GM19324 (cell line): ENCODE measurements around the gene TTC7B.

Experiments used
- ATAC-seq: cut with Tn5 transposase; IDR thresholded peaks from one replicate; pipeline ENCODE4 v1.9.1; 2021; ENCODE audit warnings: mild to moderate bottlenecking, moderate library complexity; ENCODE audit not compliant: unreplicated experiment, low FRiP score

TTC7B gene

GRCh38 chr14:90489306-90489705 lies 326.9 kb downstream of the TTC7B start:
- no peak for ATAC-seq

- no peak for ATAC-seq
These were observed 328.0 kb downstream of the TTC7B start for GRCh38 chr14:90488256-90488655.

- ATAC-seq: no peak
These were observed 328.8 kb downstream of the TTC7B start for GRCh38 chr14:90487462-90487861.

GRCh38 chr14:90487031-90487430 lies 329.2 kb downstream of the TTC7B start:
- ATAC-seq: no peak

- no peak for ATAC-seq
These were observed 331.9 kb downstream of the TTC7B start for GRCh38 chr14:90484291-90484690.

- no peak for ATAC-seq
These were observed 332.7 kb downstream of the TTC7B start for GRCh38 chr14:90483571-90483974.

GRCh38 chr14:90483117-90483516 lies 333.1 kb downstream of the TTC7B start:
- ATAC-seq: no peak

- ATAC-seq: no peak
These were observed 340.9 kb downstream of the TTC7B start for GRCh38 chr14:90475298-90475697.
